H9 (cell line): Measurements from ENCODE around the gene CCDC74A. TPM values are rescaled to one million over a fixed set of nuclear protein-coding genes. Genes with fewer than 3 reads are reported as not detected.
"Not testable (repeated sequence)": the region's sequence is repeated elsewhere in the genome, so short reads cannot be mapped to it uniquely, and the experiment has no call there.

ENCODE experiments used
- DNase-seq: peaks from one replicate; pipeline ENCODE4 v3.0.0-alpha.2; 2017
- H2AFZ ChIP-seq: one replicate; pipeline ENCODE4 v1.6.1; 2013; ENCODE audit warnings: mild to moderate bottlenecking, low read length, control low read depth, moderate library complexity
- H2AK5ac ChIP-seq: 2 replicates; pipeline ENCODE4 v1.6.1; 2013; ENCODE audit warnings: low read length, control low read depth, mixed read lengths; ENCODE audit not compliant: insufficient read length
- H2BK120ac ChIP-seq: one replicate; pipeline ENCODE4 v1.6.1; 2013; ENCODE audit warnings: low read depth, mild to moderate bottlenecking, low read length, control low read depth, inconsistent platforms; ENCODE audit not compliant: poor library complexity, severe bottlenecking
- H2BK12ac ChIP-seq: 2 replicates; pipeline ENCODE4 v1.6.1; 2013; ENCODE audit warnings: low read length, control low read depth, mixed read lengths, low read depth; ENCODE audit not compliant: insufficient read length
- H2BK15ac ChIP-seq: 2 replicates; pipeline ENCODE4 v1.6.1; 2013; ENCODE audit warnings: low read depth, low read length, control low read depth
- H2BK20ac ChIP-seq: one replicate; pipeline ENCODE4 v1.6.1; 2013; ENCODE audit warnings: low read depth, mild to moderate bottlenecking, low read length, control low read depth, inconsistent platforms; ENCODE audit not compliant: poor library complexity, severe bottlenecking
- H2BK5ac ChIP-seq: 2 replicates; pipeline ENCODE4 v1.6.1; 2013; ENCODE audit warnings: low read length, control low read depth, mixed read lengths; ENCODE audit not compliant: insufficient read length
- H3K14ac ChIP-seq: 2 replicates; pipeline ENCODE4 v1.6.1; 2013; ENCODE audit warnings: low read length, control low read depth; ENCODE audit not compliant: insufficient read depth
- H3K18ac ChIP-seq: 2 replicates; pipeline ENCODE4 v1.6.1; 2013; ENCODE audit warnings: low read depth, mild to moderate bottlenecking, mixed read lengths, low read length, control low read depth; ENCODE audit not compliant: insufficient read length
- H3K23ac ChIP-seq: 2 replicates; pipeline ENCODE4 v1.6.1; 2013; ENCODE audit warnings: low read length, control low read depth, mixed read lengths, low read depth; ENCODE audit not compliant: insufficient read length
- H3K23me2 ChIP-seq: 2 replicates; pipeline ENCODE4 v1.6.1; 2013; ENCODE audit warnings: low read depth, mild to moderate bottlenecking, mixed read lengths, low read length, control low read depth; ENCODE audit not compliant: insufficient read length, poor library complexity, severe bottlenecking
- H3K27ac ChIP-seq: 2 replicates; pipeline ENCODE4 v1.5.1; 2013; ENCODE audit warnings: low read length, control low read depth, mixed read lengths, low read depth; ENCODE audit not compliant: insufficient read length
- H3K27me3 ChIP-seq: 2 replicates; pipeline ENCODE4 v1.6.1; 2013; ENCODE audit warnings: low read length, control low read depth, inconsistent platforms; ENCODE audit not compliant: insufficient read depth
- H3K4ac ChIP-seq: 2 replicates; pipeline ENCODE4 v1.6.1; 2013; ENCODE audit warnings: low read depth, mild to moderate bottlenecking, control low read depth, inconsistent platforms, low read length, moderate library complexity
- H3K4me1 ChIP-seq: 2 replicates; pipeline ENCODE4 v1.6.1; 2013; ENCODE audit warnings: low read length, control low read depth, inconsistent platforms; ENCODE audit not compliant: insufficient read depth
- H3K4me2 ChIP-seq: 2 replicates; pipeline ENCODE4 v1.6.1; 2013; ENCODE audit warnings: low read length, control low read depth, mixed read lengths; ENCODE audit not compliant: insufficient read length, insufficient read depth
- H3K56ac ChIP-seq: 2 replicates; pipeline ENCODE4 v1.6.1; 2013; ENCODE audit warnings: low read depth, mild to moderate bottlenecking, mixed read lengths, low read length, control low read depth; ENCODE audit not compliant: insufficient read length
- H3K79me1 ChIP-seq: 2 replicates; pipeline ENCODE4 v1.6.1; 2013; ENCODE audit warnings: low read depth, mild to moderate bottlenecking, moderate library complexity, low read length, control low read depth, inconsistent platforms; ENCODE audit not compliant: insufficient read depth, poor library complexity, severe bottlenecking
- H3K79me2 ChIP-seq: 2 replicates; pipeline ENCODE4 v1.6.1; 2013; ENCODE audit warnings: low read length, control low read depth, inconsistent platforms; ENCODE audit not compliant: insufficient read depth
- H3K9ac ChIP-seq: 2 replicates; pipeline ENCODE4 v1.6.1; 2013; ENCODE audit warnings: low read length, control low read depth, mixed read lengths; ENCODE audit not compliant: insufficient read length; ENCODE audit errors: extremely low read depth
- H3K9me3 ChIP-seq: one replicate; pipeline ENCODE4 v1.6.1; 2013; ENCODE audit warnings: low read depth, low read length, inconsistent platforms; ENCODE audit not compliant: control insufficient read depth
- H3T11ph ChIP-seq: one replicate; pipeline ENCODE4 v1.6.1; 2013; ENCODE audit warnings: mild to moderate bottlenecking, low read length, control low read depth, inconsistent platforms
- H4K20me1 ChIP-seq: one replicate; pipeline ENCODE4 v1.6.1; 2013; ENCODE audit not compliant: control insufficient read depth, insufficient read length, insufficient read depth
- H4K5ac ChIP-seq: 2 replicates; pipeline ENCODE4 v1.6.1; 2013; ENCODE audit warnings: low read depth, mild to moderate bottlenecking, mixed read lengths, low read length, control low read depth; ENCODE audit not compliant: insufficient read length
- H4K8ac ChIP-seq: replicated peaks from 2 replicates; pipeline ENCODE4 v1.6.1; 2013; ENCODE audit warnings: low read length, control low read depth, mixed read lengths, low read depth; ENCODE audit not compliant: insufficient read length
- H4K91ac ChIP-seq: 2 replicates; pipeline ENCODE4 v1.6.1; 2013; ENCODE audit warnings: low read depth, mild to moderate bottlenecking, moderate library complexity, mixed read lengths, low read length, control low read depth; ENCODE audit not compliant: insufficient read length
- H3K27ac Mint-ChIP-seq, 3 experiments: 2 replicates in 2 of 3; 3 replicates in 1 of 3; pipeline ENCODE4 v1.8.0; 2020 to 2021; ENCODE audit warnings: mixed read lengths in 3 of 3, mild to moderate bottlenecking in 1 of 3, moderate library complexity in 1 of 3
- H3K27me3 Mint-ChIP-seq: 2 replicates; pipeline ENCODE4 v1.8.0; 2021; ENCODE audit warnings: low read depth, mild to moderate bottlenecking, moderate library complexity, mixed read lengths
- H3K36me3 Mint-ChIP-seq, 3 experiments: 2 replicates in 2 of 3; 3 replicates in 1 of 3; pipeline ENCODE4 v1.8.0; 2020 to 2021; ENCODE audit warnings: low read depth in 3 of 3, mixed read lengths in 3 of 3; ENCODE audit not compliant: insufficient read depth in 1 of 3
- H3K4me1 Mint-ChIP-seq, 2 experiments: 2 replicates each; pipeline ENCODE4 v1.8.0; 2020; ENCODE audit warnings: mixed read lengths in 2 of 2
- H3K4me3 Mint-ChIP-seq, 2 experiments: 2 replicates in 1 of 2; 3 replicates in 1 of 2; pipeline ENCODE4 v1.8.0; 2020 to 2021; ENCODE audit warnings: mild to moderate bottlenecking in 2 of 2, mixed read lengths in 2 of 2, moderate library complexity in 1 of 2
- H3K9me3 Mint-ChIP-seq, 2 experiments: 2 replicates in 1 of 2; 3 replicates in 1 of 2; pipeline ENCODE4 v1.8.0; 2020; ENCODE audit warnings: mild to moderate bottlenecking in 2 of 2, mixed read lengths in 2 of 2, moderate library complexity in 1 of 2
- WGBS: extraction: QIAGEN DNeasy Blood & Tissue Kit; methylation state at CpG from one replicate; pipeline ENCODE4 v1.1.7; 2013; ENCODE audit warnings: missing lambda C conversion rate, low lambda C conversion rate, mixed read lengths; ENCODE audit not compliant: insufficient read length; ENCODE audit errors: extremely low coverage; 5-methylcytosine and 5-hydroxymethylcytosine counted together
- total RNA-seq: library from RNA; stranded (reverse); gene quantifications from 2 replicates; pipeline ENCODE4 v1.2.1, GENCODE V29; 2021

The CCDC74A gene
- total RNA-seq, 1 experiment from 2014 or later = 10.8 TPM

- not testable (repeated sequence) for H3K9me3 ChIP-seq, H2BK120ac ChIP-seq, H3K4me1 ChIP-seq, H4K20me1 ChIP-seq, H4K5ac ChIP-seq, H3K27ac Mint-ChIP-seq, H2AK5ac ChIP-seq, H2BK15ac ChIP-seq, H3K9ac ChIP-seq, H3K27ac ChIP-seq, H3K4ac ChIP-seq, H3K14ac ChIP-seq, H3K9me3 Mint-ChIP-seq, H2BK5ac ChIP-seq, H2BK20ac ChIP-seq, H3K18ac ChIP-seq, H4K8ac ChIP-seq, H4K91ac ChIP-seq, H2BK12ac ChIP-seq, H3K27me3 Mint-ChIP-seq, H3K56ac ChIP-seq, H3K79me1 ChIP-seq, H3K23me2 ChIP-seq, H3K27me3 ChIP-seq, H3T11ph ChIP-seq, H3K23ac ChIP-seq, DNase-seq, H2AFZ ChIP-seq
- Mint-ChIP-seq H3K4me3 (peak overlapping the region; percentile 72 to 79), H3K36me3 (peaks cover 7 to 20% (median 19%) of the 10 kb centered on the region in 3 experiments; a peak in 6 of 7 replicates), H3K4me1 (peaks cover 6 to 17% of the 10 kb centered on the region in 2 experiments; a peak in 3 of 4 replicates)
- Histone ChIP-seq H3K4me2 (peak overlapping the region; percentile 68), H3K79me2 (peaks cover 20% of the 10 kb centered on the region; the same call in 1 of the 2 replicates)
- WGBS = no CpG with 5 or more reads among the region's 22 CpGs
Measured at GRCh38 chr2:131491469-131491836, 36.2 kb upstream of the CCDC74A start.

GRCh38 chr2:131492015-131492417 lies 35.7 kb upstream of the CCDC74A start, which contains the start of gene MZT2A:
Gene MZT2A, minus strand, starts transcription at chr2:131492397. Its CDS starts 21 bp downstream, at chr2:131492376.
- Histone ChIP-seq H3K9ac (peak within 1 kb of the TSS; percentile 99), H4K91ac (peak within 1 kb of the TSS; percentile 96), H3K18ac (peak within 1 kb of the TSS; percentile 95), H2BK5ac (peak within 1 kb of the TSS; percentile 84), H4K5ac (peak within 1 kb of the TSS; percentile 97), H3K27ac (peak within 1 kb of the TSS; percentile 61), H3K14ac (peak within 1 kb of the TSS; percentile 98), H3K56ac (peak within 1 kb of the TSS; percentile 59), H3K4me2 (peak within 1 kb of the TSS; percentile 93), H3K79me2 (peaks cover 20% of the 10 kb centered on the region; the same call in 1 of the 2 replicates), H3K4ac (peak within 1 kb of the TSS; percentile 91; the same call in 1 of the 2 replicates)
- not testable (repeated sequence) for H4K20me1 ChIP-seq, DNase-seq, H3K9me3 Mint-ChIP-seq, H3K9me3 ChIP-seq, H3K27me3 Mint-ChIP-seq, H2BK120ac ChIP-seq, H3K79me1 ChIP-seq, H2AK5ac ChIP-seq, H2BK12ac ChIP-seq, H2AFZ ChIP-seq, H3K27me3 ChIP-seq, H2BK20ac ChIP-seq, H3K23me2 ChIP-seq, H3K4me1 ChIP-seq, H3T11ph ChIP-seq, H3K23ac ChIP-seq, H2BK15ac ChIP-seq, H4K8ac ChIP-seq
- peaks cover 6 to 17% of the 10 kb centered on the region in 2 experiments; a peak in 3 of 4 replicates for H3K4me1 Mint-ChIP-seq
- H3K4me3 Mint-ChIP-seq = peak within 1 kb of the TSS; percentile 96
- no CpG with 5 or more reads among the region's 53 CpGs for WGBS
- peak within 1 kb of the TSS; percentile 98 to 99 (median 99); a peak in 6 of 7 replicates for H3K27ac Mint-ChIP-seq
- H3K36me3 Mint-ChIP-seq = peaks cover 7 to 20% (median 19%) of the 10 kb centered on the region in 3 experiments; a peak in 6 of 7 replicates
